Measurements from ENCODE around the gene IL12A.

Gene IL12A

DNA sequence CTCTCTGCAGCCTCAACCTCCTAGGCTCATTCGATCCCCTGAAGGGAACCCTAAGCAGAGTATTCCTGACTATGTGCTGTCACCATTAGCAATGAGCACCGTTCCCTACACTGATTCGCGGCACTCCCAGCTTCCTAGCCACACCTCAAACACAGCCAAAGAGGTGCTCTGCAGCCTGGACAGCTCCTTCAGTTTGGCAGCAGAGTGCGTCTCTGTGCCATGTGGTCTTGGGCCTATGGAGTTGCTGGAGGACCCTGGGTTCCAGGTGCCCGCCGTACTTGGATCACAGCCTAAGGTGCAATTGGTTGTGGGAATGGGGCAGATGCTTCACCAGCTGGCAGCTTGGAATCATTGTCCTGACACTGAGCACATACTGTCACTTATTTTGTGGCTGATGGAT, 17.3 kb upstream of the IL12A start:
- TF ChIP-seq POLR2A (IDR thresholded peaks at IDR 0.05; ENCODE audit: low read length) (no peak), GATA1 (IDR thresholded peaks at IDR 0.05; ENCODE audit: low read depth, low read length) (no peak)
- no peak for DNase-seq

DNA sequence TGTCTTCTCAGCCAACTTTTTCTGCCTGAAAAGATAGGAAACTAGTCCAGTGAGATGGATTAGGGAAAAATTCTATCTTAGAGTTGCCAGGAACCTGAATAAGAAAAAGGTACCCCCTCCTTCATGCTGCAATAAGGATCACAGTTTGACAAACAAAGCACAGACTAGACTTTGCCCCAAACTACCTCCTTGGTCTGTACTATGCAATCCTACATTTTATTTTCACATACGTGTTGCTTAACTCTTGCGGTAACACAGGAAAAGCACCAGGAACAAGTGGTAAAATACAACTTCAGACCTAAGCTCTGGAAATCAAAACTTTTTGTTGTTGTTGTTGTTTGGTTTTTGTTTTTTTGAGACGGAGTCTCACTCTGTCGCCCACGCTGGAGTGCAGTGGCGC, 11.3 kb upstream of the IL12A start:
- no peak for DNase-seq
- TF ChIP-seq GATA1 (IDR thresholded peaks at IDR 0.05; ENCODE audit: low read depth, low read length): no peak
- no peak for TF ChIP-seq POLR2A (IDR thresholded peaks at IDR 0.05; ENCODE audit: low read length)

DNA sequence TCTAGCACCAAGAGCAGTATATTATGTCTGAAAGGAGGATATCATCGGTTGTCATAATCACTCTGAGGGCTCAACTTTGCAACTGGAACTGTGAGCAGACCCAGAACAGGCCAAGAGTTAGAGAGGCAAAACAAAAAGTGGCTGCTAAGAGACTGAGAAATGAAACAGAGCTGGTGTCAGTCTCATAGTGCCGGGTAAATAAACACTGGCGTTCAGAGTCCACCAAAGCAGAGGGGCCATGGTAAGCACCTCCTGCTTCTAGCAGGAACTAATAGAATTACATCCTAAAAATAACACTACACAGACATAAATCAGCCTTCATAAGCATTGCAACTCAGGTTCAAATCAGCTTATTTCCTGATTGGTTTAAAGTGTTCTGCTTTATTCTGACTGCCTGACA, 10.3 kb upstream of the IL12A start:
- DNase-seq: no peak
- TF ChIP-seq GATA1 (IDR thresholded peaks at IDR 0.05; ENCODE audit: low read depth, low read length): no peak
- TF ChIP-seq POLR2A (IDR thresholded peaks at IDR 0.05; ENCODE audit: low read length): no peak

DNA sequence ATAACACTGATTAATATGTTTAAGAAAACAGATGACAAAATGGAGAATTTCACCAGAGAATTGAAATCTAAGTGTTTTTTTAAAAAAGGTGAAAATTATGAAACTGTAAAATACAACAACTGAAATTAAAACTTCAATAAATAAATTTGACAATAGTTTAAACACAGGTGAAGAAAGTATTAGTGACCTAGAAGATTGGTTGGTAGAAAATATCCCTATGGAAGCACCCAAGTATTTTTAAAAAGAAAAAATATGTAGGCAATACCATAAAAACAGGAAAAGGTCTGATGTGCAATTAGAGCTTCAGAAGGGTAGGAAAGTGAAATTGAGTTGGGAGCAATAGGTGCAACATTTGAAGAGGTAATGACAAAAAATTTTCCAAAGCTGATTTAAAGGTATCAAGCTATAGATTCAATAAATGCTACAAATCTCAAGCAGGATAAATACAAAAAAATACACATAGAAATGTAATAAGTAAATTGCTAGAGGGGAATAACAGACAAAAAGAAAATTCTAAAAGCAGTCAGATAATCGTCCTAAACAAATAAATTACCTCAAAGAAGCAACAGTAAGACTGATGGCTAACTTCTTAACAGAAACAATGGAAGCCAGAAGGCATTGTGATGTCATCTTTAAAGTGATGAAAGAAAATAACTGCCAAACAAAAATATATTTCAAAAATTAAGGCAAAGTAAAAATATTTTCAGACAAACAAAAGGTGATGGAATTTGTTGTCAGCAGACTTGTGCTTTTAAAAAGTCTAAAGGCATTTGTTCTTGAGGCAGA, 9.5 kb upstream of the IL12A start:
- TF ChIP-seq POLR2A (IDR thresholded peaks at IDR 0.05; ENCODE audit: low read length) (no peak), GATA1 (IDR thresholded peaks at IDR 0.05; ENCODE audit: low read depth, low read length) (no peak)
- no peak for DNase-seq

DNA sequence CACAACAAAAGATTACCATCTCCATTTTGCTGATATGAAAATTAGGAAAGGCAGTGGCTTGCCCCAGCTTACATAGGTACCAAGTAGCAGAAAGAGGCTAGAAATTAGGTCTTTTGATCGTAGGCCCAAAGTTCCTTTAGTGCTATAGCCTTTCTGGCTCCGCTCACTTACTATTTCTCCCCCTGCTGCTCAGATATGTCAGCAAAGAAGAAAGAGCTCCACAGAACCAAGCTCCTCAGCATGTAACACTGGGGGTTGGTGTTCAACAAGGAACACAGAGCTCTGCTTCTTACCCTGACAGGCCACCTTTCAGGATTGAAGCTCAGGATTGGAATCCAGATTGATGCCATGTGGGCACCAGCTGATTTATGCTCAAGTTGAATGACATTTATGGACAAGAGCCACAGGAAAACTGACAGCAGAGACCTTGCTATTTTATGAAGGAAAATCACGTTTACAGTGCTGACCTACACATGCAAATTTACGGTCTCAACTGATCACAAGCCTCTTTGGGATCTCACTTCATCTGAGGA, 6.1 kb upstream of the IL12A start:
- DNase-seq: no peak
- TF ChIP-seq POLR2A (IDR thresholded peaks at IDR 0.05; ENCODE audit: low read length) (no peak), GATA1 (IDR thresholded peaks at IDR 0.05; ENCODE audit: low read depth, low read length) (no peak)

DNA sequence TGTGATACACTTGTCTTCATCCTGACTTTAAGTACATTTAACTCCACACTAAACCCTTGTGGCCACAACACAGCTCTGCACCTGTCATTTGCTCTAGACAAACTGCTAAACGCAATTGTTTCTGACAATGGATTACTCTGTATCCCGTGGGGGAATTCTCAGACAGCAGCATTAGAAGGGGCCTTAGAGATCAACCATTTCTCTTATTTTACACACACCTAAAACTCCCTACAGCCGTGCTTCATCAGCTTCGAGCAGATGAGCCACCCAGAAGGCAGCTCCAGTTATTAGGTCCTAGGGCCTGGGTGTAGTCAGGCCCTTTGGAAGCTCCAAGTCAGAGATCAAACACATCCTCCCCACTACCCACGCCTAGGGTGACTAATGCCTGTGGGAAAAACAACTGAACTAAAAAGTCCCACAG, 1.3 kb upstream of the IL12A start:
- no peak for DNase-seq
- no peak for TF ChIP-seq GATA1 (IDR thresholded peaks at IDR 0.05; ENCODE audit: low read depth, low read length)

DNA sequence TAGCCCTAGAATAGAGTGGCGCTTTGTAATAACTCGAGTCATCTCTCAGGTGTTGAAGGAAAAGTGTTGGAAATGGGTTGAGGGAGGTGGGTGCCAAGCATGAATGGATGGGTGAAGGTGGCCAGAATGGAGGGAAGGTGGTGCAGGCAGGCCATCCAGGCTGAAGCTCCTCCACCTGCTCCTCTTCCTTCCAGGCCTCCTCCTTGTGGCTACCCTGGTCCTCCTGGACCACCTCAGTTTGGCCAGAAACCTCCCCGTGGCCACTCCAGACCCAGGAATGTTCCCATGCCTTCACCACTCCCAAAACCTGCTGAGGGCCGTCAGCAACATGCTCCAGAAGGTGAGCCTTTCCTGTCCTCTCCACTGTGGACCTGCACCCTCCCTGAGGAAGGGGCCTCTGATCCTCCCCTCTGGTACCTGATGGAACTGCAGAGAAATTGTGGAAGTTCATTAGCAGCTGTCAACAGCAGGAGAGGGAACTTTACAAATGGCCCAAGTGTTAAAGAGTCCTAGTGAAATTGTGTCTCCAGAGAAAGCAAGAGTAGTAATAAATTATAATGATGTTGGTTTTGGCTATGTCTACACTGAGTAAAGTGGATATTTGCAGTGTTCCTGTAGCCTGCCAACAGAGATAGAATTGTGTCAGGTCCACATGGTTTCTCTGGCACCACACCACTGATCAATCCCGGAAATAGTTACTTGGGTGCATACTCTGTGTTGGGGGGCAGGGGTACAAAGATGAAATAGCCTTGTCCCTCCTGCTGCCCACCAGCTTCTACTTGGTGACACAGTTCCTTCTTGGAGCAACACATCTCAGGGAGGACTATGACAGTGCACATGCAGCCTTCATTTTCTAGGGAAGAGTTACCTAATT, 1.6 kb downstream of the IL12A start:
- no peak for DNase-seq
- TF ChIP-seq POLR2A (IDR thresholded peaks at IDR 0.05; ENCODE audit: low read length) (no peak), GATA1 (IDR thresholded peaks at IDR 0.05; ENCODE audit: low read depth, low read length) (no peak)

DNA sequence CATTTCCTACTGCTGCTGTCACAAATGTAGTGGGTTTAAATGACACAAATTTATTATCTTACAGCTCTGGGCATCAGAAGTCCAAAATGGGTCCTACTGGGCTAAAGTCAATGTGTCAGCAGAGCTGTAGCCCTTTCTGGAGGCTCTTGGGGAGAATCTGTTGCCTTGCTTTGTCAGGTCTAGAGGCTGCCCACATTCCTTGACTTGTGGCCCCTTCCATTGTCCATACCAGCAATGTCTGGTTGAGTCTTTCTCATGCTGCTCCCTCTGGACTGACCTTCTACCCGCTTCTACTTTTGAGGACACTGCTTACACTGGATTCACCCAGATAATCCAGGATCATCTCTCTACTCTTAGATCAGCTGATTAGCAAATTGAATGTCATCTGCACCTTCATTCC, 3.0 kb downstream of the IL12A start:
- DNase-seq: no peak
- TF ChIP-seq GATA1 (IDR thresholded peaks at IDR 0.05; ENCODE audit: low read depth, low read length) (no peak), POLR2A (IDR thresholded peaks at IDR 0.05; ENCODE audit: low read length) (no peak)

DNA sequence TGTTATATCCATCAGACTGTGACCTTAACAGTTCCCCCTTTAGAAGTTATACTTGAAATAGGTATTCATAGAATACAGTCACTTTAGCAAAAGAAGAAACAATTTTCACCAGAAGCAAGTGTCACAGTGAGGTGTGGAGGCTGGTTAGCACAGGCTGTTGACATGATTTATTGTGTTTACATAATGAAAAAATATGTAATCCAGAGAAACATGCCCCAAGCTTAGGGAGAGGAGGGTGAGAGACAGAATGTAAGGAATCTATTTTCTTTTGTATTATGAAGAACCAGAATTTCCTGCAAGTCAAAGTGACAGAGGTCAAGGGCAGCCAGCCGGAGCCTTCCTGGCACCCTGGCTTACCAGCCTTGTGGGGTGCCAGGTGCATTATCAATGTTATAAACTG, 4.0 kb downstream of the IL12A start:
- no peak for DNase-seq
- TF ChIP-seq GATA1 (IDR thresholded peaks at IDR 0.05; ENCODE audit: low read depth, low read length): no peak
- TF ChIP-seq POLR2A (IDR thresholded peaks at IDR 0.05; ENCODE audit: low read length): no peak

DNA sequence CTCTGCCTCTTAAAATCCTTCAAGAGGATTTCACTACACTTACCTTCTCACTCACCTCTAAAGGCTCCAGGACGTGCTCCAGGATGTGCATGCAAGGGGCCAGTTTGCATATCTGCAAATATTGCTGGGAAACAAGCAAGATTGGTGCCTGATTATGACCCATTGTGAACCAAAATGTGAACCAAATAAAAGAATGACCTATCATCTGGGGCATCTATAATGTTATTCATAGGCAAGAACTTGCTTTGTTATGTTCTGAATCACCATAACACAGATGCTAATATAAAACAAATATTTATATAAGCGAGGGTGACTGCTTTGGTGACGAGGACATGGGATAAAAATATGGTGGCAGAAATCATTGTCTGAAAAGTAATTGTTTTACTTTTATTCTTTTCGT, 5.5 kb downstream of the IL12A start:
- DNase-seq: no peak
- no peak for TF ChIP-seq POLR2A (IDR thresholded peaks at IDR 0.05; ENCODE audit: low read length)
- no peak for TF ChIP-seq GATA1 (IDR thresholded peaks at IDR 0.05; ENCODE audit: low read depth, low read length)

DNA sequence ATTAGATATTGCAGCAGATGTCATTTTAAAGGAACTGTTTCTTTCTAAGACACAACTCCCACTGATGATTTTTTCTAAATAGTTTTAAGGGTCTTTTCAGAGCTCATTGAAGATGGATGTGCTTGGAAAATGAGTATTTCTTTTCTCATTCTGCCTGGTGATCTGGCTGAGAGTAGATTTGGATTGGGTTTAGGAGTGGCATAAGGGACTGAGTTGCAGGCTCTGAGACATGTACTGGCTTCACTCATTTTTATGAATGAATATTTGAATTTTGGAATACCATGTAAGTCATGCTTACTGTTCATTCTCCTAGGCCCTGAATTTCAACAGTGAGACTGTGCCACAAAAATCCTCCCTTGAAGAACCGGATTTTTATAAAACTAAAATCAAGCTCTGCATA, 6.5 kb downstream of the IL12A start:
- no peak for DNase-seq
- TF ChIP-seq GATA1 (IDR thresholded peaks at IDR 0.05; ENCODE audit: low read depth, low read length) (no peak), POLR2A (IDR thresholded peaks at IDR 0.05; ENCODE audit: low read length) (no peak)

DNA sequence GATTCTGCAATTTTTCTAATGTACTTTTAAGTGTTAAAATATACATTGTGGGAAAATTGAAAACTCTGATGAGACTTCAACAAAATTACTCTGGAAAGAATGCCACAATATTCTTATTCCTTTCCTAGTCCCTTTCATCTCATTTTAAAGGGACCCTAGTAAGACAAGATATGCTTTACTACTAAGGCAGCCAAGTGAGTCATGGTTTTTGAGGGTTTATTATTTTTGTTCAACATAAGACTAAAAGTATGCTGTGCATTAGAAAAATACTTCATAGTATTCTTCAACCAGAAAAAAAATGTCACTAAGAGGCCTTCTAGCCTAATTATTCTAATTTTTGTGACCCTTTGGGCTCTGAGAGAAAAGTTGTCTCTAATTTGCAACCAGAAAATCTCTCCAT, 7.4 kb downstream of the IL12A start:
- no peak for TF ChIP-seq GATA1 (IDR thresholded peaks at IDR 0.05; ENCODE audit: low read depth, low read length)
- no peak for TF ChIP-seq POLR2A (IDR thresholded peaks at IDR 0.05; ENCODE audit: low read length)
- no peak for DNase-seq

DNA sequence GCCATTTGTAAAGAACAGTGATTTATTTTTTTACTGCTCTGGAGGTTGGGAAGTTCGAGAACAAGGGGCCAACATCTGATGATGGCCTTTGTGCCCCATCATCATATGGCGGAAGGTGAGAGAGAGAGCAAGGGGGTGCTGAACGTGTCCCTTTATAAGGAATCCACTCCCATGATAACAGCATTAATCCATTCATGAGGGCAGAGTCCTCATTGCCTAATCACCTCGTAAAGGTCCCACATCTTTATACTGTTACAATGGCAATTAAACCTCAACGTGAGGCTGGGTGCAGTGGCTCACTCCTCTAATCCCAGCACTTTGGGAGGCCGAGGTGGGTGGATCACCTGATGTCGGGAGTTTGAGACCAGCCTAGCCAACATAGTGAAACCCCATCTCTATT, 8.3 kb downstream of the IL12A start:
- TF ChIP-seq POLR2A (IDR thresholded peaks at IDR 0.05; ENCODE audit: low read length): no peak
- no peak for TF ChIP-seq GATA1 (IDR thresholded peaks at IDR 0.05; ENCODE audit: low read depth, low read length)

DNA sequence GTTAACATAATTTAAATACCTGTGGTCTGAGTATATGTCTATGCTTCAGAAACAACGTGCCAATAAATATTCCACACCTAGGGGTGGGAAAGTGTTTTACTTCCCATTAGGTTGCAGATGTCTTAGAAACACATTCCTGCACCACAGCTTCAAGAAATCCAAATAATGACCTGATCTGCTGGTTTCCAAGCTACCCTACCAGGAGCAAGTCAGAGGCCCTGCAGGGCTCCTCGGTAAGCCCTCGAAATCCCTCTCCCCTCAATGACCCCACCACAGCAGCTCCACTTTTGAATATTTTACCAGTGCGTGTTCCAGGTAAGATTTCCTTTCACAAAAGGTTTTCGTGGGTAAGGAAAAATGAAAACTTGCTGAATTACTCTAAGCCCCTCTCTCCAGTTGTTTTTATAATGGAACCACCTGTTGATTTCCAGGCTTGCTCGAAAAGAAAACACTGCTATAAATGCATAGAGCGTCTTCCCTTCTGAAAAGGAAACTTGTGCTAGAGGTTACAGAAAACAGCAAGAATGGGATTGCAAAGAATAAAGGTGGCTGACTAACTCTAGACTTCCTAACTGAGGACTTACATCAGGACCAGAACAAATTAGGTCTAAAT, 12.6 kb downstream of the IL12A start:
- no peak for TF ChIP-seq POLR2A (IDR thresholded peaks at IDR 0.05; ENCODE audit: low read length)
- TF ChIP-seq GATA1 (IDR thresholded peaks at IDR 0.05; ENCODE audit: low read depth, low read length): no peak
- DNase-seq: no peak

More for the DNA sequence above, 8.3 kb downstream of the IL12A start:
- no peak for DNase-seq

Measured in erythroblast (primary cell).